Activated CD8-positive, alpha-beta T cell treated with anti-CD3 and anti-CD28 coated beads for 36 hours (primary cell): ENCODE results near the gene LYPD3. TPM values are rescaled to one million over a fixed set of nuclear protein-coding genes. Genes with fewer than 3 reads are reported as not detected.
A peak's percentile ranks its signal among the peaks of the same experiment; 100 is the strongest.

Experiments used
- ATAC-seq: fragments of 200-7000 bp; cut with Tn5 transposase; one replicate; pipeline ENCODE4 v1.10.0; 2021; ENCODE audit warnings: mild to moderate bottlenecking, moderate library complexity
- CTCF ChIA-PET: fragments of 350-600 bp; sonication (Branson Sonifier 250); formaldehyde crosslinking; loops from one replicate; lab custom pipeline; 2021; ENCODE audit warnings: antibody characterized with exemption; lab: Charles Lee
- POLR2A ChIA-PET: fragments of 350-600 bp; sonication (Branson Sonifier 250); formaldehyde crosslinking; loops from one replicate; lab custom pipeline; 2021; ENCODE audit warnings: antibody characterized with exemption; lab: Charles Lee
- DNase-seq: peaks from one replicate; pipeline ENCODE4 v3.0.0-alpha.2; 2020
- H3K27ac Mint-ChIP-seq: one replicate; pipeline ENCODE4 v1.8.0; 2021; ENCODE audit warnings: mild to moderate bottlenecking, mixed read lengths
- H3K27me3 Mint-ChIP-seq: one replicate; pipeline ENCODE4 v1.8.0; 2021; ENCODE audit warnings: mixed read lengths
- H3K36me3 Mint-ChIP-seq: one replicate; pipeline ENCODE4 v1.8.0; 2021; ENCODE audit warnings: low read depth, mixed read lengths
- H3K4me1 Mint-ChIP-seq: one replicate; pipeline ENCODE4 v1.8.0; 2021; ENCODE audit warnings: low read depth, mixed read lengths
- H3K4me3 Mint-ChIP-seq: one replicate; pipeline ENCODE4 v1.8.0; 2021; ENCODE audit warnings: mild to moderate bottlenecking, moderate library complexity, mixed read lengths
- H3K9me3 Mint-ChIP-seq: one replicate; pipeline ENCODE4 v1.8.0; 2021; ENCODE audit warnings: mixed read lengths
- CTCF ChIP-seq: fragments of 200-600 bp; IDR thresholded peaks from one replicate; pipeline ENCODE4 v1.8.0; 2022; ENCODE audit warnings: antibody characterized with exemption, mild to moderate bottlenecking
- intact Hi-C: fragments of 100-400 bp; cut with micrococcal nuclease; formaldehyde crosslinking; loops from one replicate; pipeline ENCODE4 v1.10.0; 2022
- total RNA-seq, 2 experiments: library from RNA; stranded (reverse); gene quantifications; one replicate each; pipeline ENCODE4 v1.2.3, GENCODE V29; 2021

Gene LYPD3
- total RNA-seq, 2 experiments from 2014 or later = 4.4 to 4.9 TPM

GRCh38 chr19:43498233-43498842 is 32.9 kb upstream of the LYPD3 start:
- peaks cover 15% of the 10 kb centered on the region for H3K36me3 Mint-ChIP-seq
- POLR2A ChIA-PET = interaction anchor here (1.5 kb wide), 1 partner anchor 35 kb away, joined by 3 read pairs; no protein-coding TSS in a partner anchor

GRCh38 chr19:43496960-43497359 is 31.6 kb upstream of the LYPD3 start:
- no peaks in the 10 kb centered on the region for H3K9me3 Mint-ChIP-seq
- ChIA-PET CTCF (interaction anchor here (1.2 to 1.8 kb wide), 3 partner anchors 22 to 64 kb away, joined by 4 to 6 read pairs (median 4); no protein-coding TSS in a partner anchor), POLR2A (no interaction called here)
- H3K4me3 Mint-ChIP-seq = no peak overlapping the region
- H3K4me1 Mint-ChIP-seq = peaks cover 2% of the 10 kb centered on the region
- ATAC-seq (no peak), DNase-seq (no peak)
- intact Hi-C loops = no loop called here
- H3K36me3 Mint-ChIP-seq = peaks cover 11% of the 10 kb centered on the region
- no peaks in the 10 kb centered on the region for H3K27me3 Mint-ChIP-seq
- H3K27ac Mint-ChIP-seq = no peak overlapping the region
- no peak for TF ChIP-seq CTCF

More at GRCh38 chr19:43498233-43498842, 32.9 kb upstream of the LYPD3 start:
- peak overlapping the region; percentile 12 for H3K27ac Mint-ChIP-seq
- H3K9me3 Mint-ChIP-seq = no peaks in the 10 kb centered on the region
- ATAC-seq (no peak), DNase-seq (no peak)
- TF ChIP-seq CTCF = no peak
- no peaks in the 10 kb centered on the region for H3K27me3 Mint-ChIP-seq
- H3K4me3 Mint-ChIP-seq = no peak overlapping the region
- intact Hi-C loops = no loop called here
- CTCF ChIA-PET = interaction anchor here (0.7 to 2.2 kb wide), 2 partner anchors 39 to 51 kb away, joined by 3 to 6 read pairs; no protein-coding TSS in a partner anchor
- peaks cover 7% of the 10 kb centered on the region for H3K4me1 Mint-ChIP-seq

GRCh38 chr19:43495082-43495481 is 29.7 kb upstream of the LYPD3 start:
- intact Hi-C loops = no loop called here
- TF ChIP-seq CTCF = no peak
- no peak overlapping the region for H3K4me3 Mint-ChIP-seq
- H3K27ac Mint-ChIP-seq = no peak overlapping the region
- ATAC-seq = no peak
- H3K27me3 Mint-ChIP-seq = no peaks in the 10 kb centered on the region
- no peak for DNase-seq
- CTCF ChIA-PET = interaction anchor here (1.1 to 2.3 kb wide), 2 partner anchors 25 to 48 kb away, joined by 4 to 9 read pairs; no protein-coding TSS in a partner anchor
- H3K9me3 Mint-ChIP-seq = no peaks in the 10 kb centered on the region
- peaks cover 1% of the 10 kb centered on the region for H3K4me1 Mint-ChIP-seq
- POLR2A ChIA-PET = no interaction called here
- H3K36me3 Mint-ChIP-seq = peaks cover 9% of the 10 kb centered on the region

- Mint-ChIP-seq H3K27me3 (no peaks in the 10 kb centered on the region), H3K36me3 (peaks cover 8% of the 10 kb centered on the region), H3K27ac (no peak overlapping the region), H3K4me1 (peaks cover 6% of the 10 kb centered on the region), H3K4me3 (no peak overlapping the region), H3K9me3 (no peaks in the 10 kb centered on the region)
- ATAC-seq (no peak), DNase-seq (no peak)
- ChIA-PET CTCF (interaction anchor here (0.7 to 1.4 kb wide), 5 partner anchors 8 to 66 kb away, joined by 3 to 6 read pairs (median 3); no protein-coding TSS in a partner anchor), POLR2A (interaction anchor here (1.0 kb wide), 1 partner anchor 11 kb away, joined by 3 read pairs; no protein-coding TSS in a partner anchor)
- intact Hi-C loops = no loop called here
- TF ChIP-seq CTCF = no peak
Measured at GRCh38 chr19:43490759-43491158, 25.4 kb upstream of the LYPD3 start.

- H3K4me1 Mint-ChIP-seq = peaks cover 6% of the 10 kb centered on the region
- H3K4me3 Mint-ChIP-seq = no peak overlapping the region
- no peak for TF ChIP-seq CTCF
- H3K27me3 Mint-ChIP-seq = no peaks in the 10 kb centered on the region
- ChIA-PET CTCF (interaction anchor here (0.9 to 1.4 kb wide), 3 partner anchors 8 to 57 kb away, joined by 3 to 6 read pairs (median 6); no protein-coding TSS in a partner anchor), POLR2A (no interaction called here)
- H3K27ac Mint-ChIP-seq = peak overlapping the region; percentile 29
- ATAC-seq (no peak), DNase-seq (no peak)
- H3K36me3 Mint-ChIP-seq = peaks cover 7% of the 10 kb centered on the region
- no peaks in the 10 kb centered on the region for H3K9me3 Mint-ChIP-seq
- intact Hi-C loops = no loop called here
Measured at GRCh38 chr19:43489979-43490599, 24.7 kb upstream of the LYPD3 start.
